Ishikawa (cell line): ENCODE measurements around the gene ARAP1.

Experiments used
- CEBPB ChIP-seq: IDR thresholded peaks from 2 replicates; pipeline ENCODE4 v1.6.1; 2012
- CREB1 ChIP-seq: IDR thresholded peaks from 2 replicates; pipeline ENCODE4 v1.6.1; 2012; ENCODE audit warnings: low read depth
- EP300 ChIP-seq: IDR thresholded peaks from 2 replicates; pipeline ENCODE4 v1.6.1; 2012; ENCODE audit warnings: borderline replicate concordance
- FOXM1 ChIP-seq: IDR thresholded peaks from 2 replicates; pipeline ENCODE4 v1.6.1; 2012; ENCODE audit warnings: low read depth, borderline replicate concordance
- NFIC ChIP-seq: IDR thresholded peaks from 2 replicates; pipeline ENCODE4 v1.6.1; 2012
- RAD21 ChIP-seq: IDR thresholded peaks from 2 replicates; pipeline ENCODE4 v1.6.1; 2012; ENCODE audit warnings: low read depth
- REST ChIP-seq: IDR thresholded peaks from 2 replicates; pipeline ENCODE4 v1.6.1; 2012; ENCODE audit warnings: low read depth, mild to moderate bottlenecking
- TAF1 ChIP-seq: IDR thresholded peaks from 2 replicates; pipeline ENCODE4 v1.6.1; 2012; ENCODE audit warnings: low read depth, mild to moderate bottlenecking
- TCF12 ChIP-seq: IDR thresholded peaks from 2 replicates; pipeline ENCODE4 v1.6.1; 2012; ENCODE audit warnings: low read depth
- TEAD4 ChIP-seq: IDR thresholded peaks from 2 replicates; pipeline ENCODE4 v1.6.1; 2012
- USF1 ChIP-seq: IDR thresholded peaks from 2 replicates; pipeline ENCODE4 v1.6.1; 2012
- TF ChIP-seq, protein P1 (sequence below): IDR thresholded peaks from 2 replicates; pipeline ENCODE4 v1.6.1; 2012

GRCh38 chr11:72720047-72720446, 32.2 kb downstream of the ARAP1 start:
- no peak for TF ChIP-seq NFIC
- TF ChIP-seq CREB1, result no peak
- TF ChIP-seq, protein P1, sequence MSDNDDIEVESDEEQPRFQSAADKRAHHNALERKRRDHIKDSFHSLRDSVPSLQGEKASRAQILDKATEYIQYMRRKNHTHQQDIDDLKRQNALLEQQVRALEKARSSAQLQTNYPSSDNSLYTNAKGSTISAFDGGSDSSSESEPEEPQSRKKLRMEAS, result no peak
- TF ChIP-seq EP300, result no peak
- TF ChIP-seq TAF1, result no peak
- TF ChIP-seq CEBPB, result no peak
- no peak for TF ChIP-seq USF1
- no peak for TF ChIP-seq RAD21
- TF ChIP-seq TCF12, result no peak
- TF ChIP-seq TEAD4, result no peak
- no peak for TF ChIP-seq REST
- TF ChIP-seq FOXM1, result no peak
